K562 (cell line): Measurements from ENCODE around the gene ATP23. TPM values are rescaled to one million over a fixed set of nuclear protein-coding genes. Genes with fewer than 3 reads are reported as not detected.

ENCODE experiments used
- CREM ChIP-seq: IDR thresholded peaks from 2 replicates; pipeline ENCODE4 v1.6.1; 2014; ENCODE audit warnings: antibody characterized with exemption, low read depth
- KDM2B ChIP-seq: fragments of 250-450 bp; sonication (Bioruptor Pico); IDR thresholded peaks from 2 replicates; pipeline ENCODE4 v1.8.0; 2021; ENCODE audit warnings: mild to moderate bottlenecking, moderate library complexity
- NCOR1 ChIP-seq: fragments of 450-650 bp; IDR thresholded peaks from 2 replicates; pipeline ENCODE4 v1.6.1; 2016; ENCODE audit warnings: mild to moderate bottlenecking, moderate library complexity
- NFRKB ChIP-seq: fragments of 450-650 bp; IDR thresholded peaks from 2 replicates; pipeline ENCODE4 v1.6.1; 2016; ENCODE audit warnings: low read depth
- SIN3A ChIP-seq, 2 experiments: fragments of 150-350 bp in 1 of 2; IDR thresholded peaks; 2 replicates each; pipeline ENCODE4 v1.6.1; 2011 to 2016; ENCODE audit warnings: borderline replicate concordance in 2 of 2, low read depth in 2 of 2, low read length in 2 of 2, mild to moderate bottlenecking in 2 of 2, moderate library complexity in 2 of 2; ENCODE audit not compliant: control insufficient read depth in 1 of 2
- TBP ChIP-seq: optimal IDR thresholded peaks from 2 replicates; pipeline ENCODE3; 2011; ENCODE audit warnings: low read depth, low read length, improper control_type of control experiment
- polyA plus RNA-seq, 8 experiments: library from polyadenylated mRNA; depleted of rRNA in 4 of 8; stranded (reverse) in 5 of 8; unstranded in 3 of 8; fragments of >200 nt; fragmentation: Nextera tagmentation in 2 of 8; fragmentation: Illumina TruSeq in 1 of 8; extraction: Ambion mirVana in 2 of 8; extraction: Trizol in 1 of 8; gene quantifications; 2 replicates each; pipeline versions ENCODE4 v1.2.1 to v1.2.3, GENCODE V29; 2011 to 2014; ENCODE audit warnings: inconsistent platforms in 1 of 8, missing spikeins in 1 of 8
- total RNA-seq, 7 experiments: library from RNA; depleted of rRNA in 6 of 7; stranded (reverse); fragments of >200 nt in 6 of 7; fragmentation: Illumina TruSeq in 2 of 7; extraction: Trizol in 2 of 7; gene quantifications; 2 replicates each; pipeline versions ENCODE4 v1.2.1 to v1.2.3, GENCODE V29; 2011 to 2021; ENCODE audit warnings: low replicate concordance in 1 of 7
- TF ChIP-seq, protein P1 (sequence below): fragments of 250-450 bp; sonication (Bioruptor Pico); IDR thresholded peaks from 2 replicates; pipeline ENCODE4 v1.5.0; 2021
- TF ChIP-seq, protein P2 (sequence below), 2 experiments: IDR thresholded peaks in 1 of 2; conservative IDR thresholded peaks in 1 of 2; 2 replicates each; pipeline ENCODE4 v1.6.1; 2016; ENCODE audit warnings: low read depth in 2 of 2, mild to moderate bottlenecking in 1 of 2, missing compliant biosample characterization in 1 of 2, missing genetic modification characterization in 1 of 2, moderate library complexity in 1 of 2

The ATP23 gene
- total and polyA plus RNA-seq, 9 of the 15 experiments (the other 6 are each of a cell fraction or from before 2014, with no cell fraction given), result 8.3 to 53.7 (median 28.5) TPM

DNA sequence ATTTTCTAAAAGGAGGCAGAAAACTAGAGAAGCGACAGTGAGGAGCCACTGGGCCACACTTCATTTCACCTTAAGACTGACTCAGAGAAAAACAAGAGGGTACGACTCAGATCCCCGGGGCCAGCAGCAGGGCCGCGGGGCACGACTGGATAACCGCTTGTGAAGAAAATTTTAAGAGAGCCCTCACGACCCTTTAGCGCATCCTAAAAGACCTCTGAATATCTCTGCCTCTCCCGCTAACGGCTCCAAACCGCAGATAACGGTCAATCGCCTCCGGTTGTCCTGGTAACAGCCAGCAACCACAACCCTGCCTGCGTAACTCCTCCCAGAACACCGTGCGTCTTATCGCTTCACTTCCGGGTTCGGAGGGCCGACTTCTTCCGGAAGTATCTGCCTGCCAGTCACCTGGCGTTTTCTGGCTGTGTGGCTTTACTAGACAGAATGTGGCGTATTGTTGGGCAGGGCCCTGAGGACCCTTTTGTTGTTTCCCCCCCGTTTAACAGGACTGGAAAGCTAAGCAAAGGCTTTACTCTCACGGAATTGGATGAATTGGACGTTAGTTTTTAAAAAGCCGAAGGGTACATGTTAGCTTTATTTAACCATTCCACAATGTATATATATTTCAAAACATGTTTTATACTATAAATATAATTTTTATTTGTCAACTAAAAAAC is 5.4 kb upstream of the ATP23 start (continued):
- TF ChIP-seq KDM2B (CRISPR knock-in tag), result no peak
- peak; percentile 83 for TF ChIP-seq TBP
- TF ChIP-seq SIN3A (IDR thresholded peaks at IDR 0.05; ENCODE audit: borderline replicate concordance in 2 of 2, control insufficient read depth in 1 of 2, low read depth in 2 of 2, low read length in 2 of 2), result peak in 1 of 2 experiments; percentile 58; a peak in 1 of 4 replicates
- TF ChIP-seq NFRKB, result peak; percentile 84
- peak; percentile 90 for TF ChIP-seq CREM
- TF ChIP-seq NCOR1, result peak; percentile 36
- TF ChIP-seq, protein P1, sequence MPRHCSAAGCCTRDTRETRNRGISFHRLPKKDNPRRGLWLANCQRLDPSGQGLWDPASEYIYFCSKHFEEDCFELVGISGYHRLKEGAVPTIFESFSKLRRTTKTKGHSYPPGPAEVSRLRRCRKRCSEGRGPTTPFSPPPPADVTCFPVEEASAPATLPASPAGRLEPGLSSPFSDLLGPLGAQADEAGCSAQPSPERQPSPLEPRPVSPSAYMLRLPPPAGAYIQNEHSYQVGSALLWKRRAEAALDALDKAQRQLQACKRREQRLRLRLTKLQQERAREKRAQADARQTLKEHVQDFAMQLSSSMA, result no peak
- TF ChIP-seq, protein P2, sequence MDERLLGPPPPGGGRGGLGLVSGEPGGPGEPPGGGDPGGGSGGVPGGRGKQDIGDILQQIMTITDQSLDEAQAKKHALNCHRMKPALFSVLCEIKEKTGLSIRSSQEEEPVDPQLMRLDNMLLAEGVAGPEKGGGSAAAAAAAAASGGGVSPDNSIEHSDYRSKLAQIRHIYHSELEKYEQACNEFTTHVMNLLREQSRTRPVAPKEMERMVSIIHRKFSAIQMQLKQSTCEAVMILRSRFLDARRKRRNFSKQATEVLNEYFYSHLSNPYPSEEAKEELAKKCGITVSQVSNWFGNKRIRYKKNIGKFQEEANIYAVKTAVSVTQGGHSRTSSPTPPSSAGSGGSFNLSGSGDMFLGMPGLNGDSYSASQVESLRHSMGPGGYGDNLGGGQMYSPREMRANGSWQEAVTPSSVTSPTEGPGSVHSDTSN (CRISPR knock-in tag; IDR thresholded peaks at IDR 0.05; ENCODE audit: low read depth), result peak; percentile 70
- TF ChIP-seq, protein P2 (tag; conservative IDR thresholded peaks at IDR 0.05; ENCODE audit: low read depth), result peak; percentile 84
